ENCODE results near the gene KCNMA1.

GRCh38 chr10:76984559-76985443 lies 652.8 kb downstream of the KCNMA1 start:
- TF ChIP-seq CTCF (IDR thresholded peaks at IDR 0.05) (peak; percentile 69 to 96 (median 79)), POLR2A (IDR thresholded peaks at IDR 0.05) (no peak)
